SK-N-SH (cell line): ENCODE results near the gene DGUOK. TPM values are rescaled to one million over a fixed set of nuclear protein-coding genes. Genes with fewer than 3 reads are reported as not detected.
"Not testable (repeated sequence)": the region's sequence is repeated elsewhere in the genome, so short reads cannot be mapped to it uniquely, and the experiment has no call there.

Source experiments
- CTCF ChIA-PET: fragments of 300-600, 350-600 bp; formaldehyde crosslinking; extraction: SDS; loops from one replicate; lab custom pipeline; 2021; lab: Yijun Ruan, JAX
- POLR2A ChIA-PET: fragments of 350-600 bp; sonication (Branson Sonifier 250); formaldehyde crosslinking; extraction: SDS; loops from one replicate; lab custom pipeline; 2020; ENCODE audit warnings: antibody characterized with exemption, inconsistent platforms; lab: Yijun Ruan, JAX
- DNase-seq: peaks from one replicate; pipeline ENCODE4 v3.0.0; 2012
- H2AFZ ChIP-seq: fragments of 200-600 bp; sonication (generic); 2 replicates; pipeline ENCODE4 v1.8.1; 2016; ENCODE audit warnings: antibody characterized with exemption, mild to moderate bottlenecking, low read depth
- H3F3A ChIP-seq: fragments of 200-600 bp; sonication (generic); replicated peaks from 2 replicates; pipeline ENCODE3; 2016; ENCODE audit warnings: antibody characterized with exemption, mild to moderate bottlenecking; ENCODE audit not compliant: insufficient read depth
- H3K27ac ChIP-seq, 2 experiments: fragments of 200-500 bp in 1 of 2; fragments of 200-600 bp in 1 of 2; sonication (Bioruptor generic) in 1 of 2; sonication (generic), shearing (Covaris generic) in 1 of 2; 2 replicates each; pipeline versions ENCODE4 v1.5.1 to v1.6.1; 2014 to 2016; ENCODE audit warnings: low read depth in 2 of 2, inconsistent platforms in 1 of 2, low read length in 1 of 2, mild to moderate bottlenecking in 1 of 2, mixed read lengths in 1 of 2
- H3K27me3 ChIP-seq: fragments of 200-600 bp; sonication (generic), shearing (Covaris generic); 2 replicates; pipeline ENCODE4 v1.6.1; 2016; ENCODE audit warnings: mixed run types; ENCODE audit not compliant: insufficient read depth
- H3K36me3 ChIP-seq, 2 experiments: fragments of 200-500 bp in 1 of 2; fragments of 200-600 bp in 1 of 2; sonication (Bioruptor generic) in 1 of 2; sonication (generic) in 1 of 2; replicated peaks in 1 of 2; 2 replicates each; pipeline versions ENCODE3 to v1.5.1; 2014 to 2016; ENCODE audit warnings: low read length in 1 of 2, mild to moderate bottlenecking in 1 of 2; ENCODE audit not compliant: insufficient read depth in 2 of 2, control insufficient read depth in 1 of 2
- H3K4me1 ChIP-seq, 2 experiments: fragments of 200-500 bp in 1 of 2; fragments of 200-600 bp in 1 of 2; sonication (Bioruptor generic) in 1 of 2; sonication (generic), shearing (Covaris generic) in 1 of 2; 2 replicates each; pipeline versions ENCODE4 v1.5.1 to v1.6.1; 2014 to 2016; ENCODE audit warnings: low read depth in 1 of 2, low read length in 1 of 2, mixed run types in 1 of 2; ENCODE audit not compliant: insufficient read depth in 2 of 2, control insufficient read depth in 1 of 2
- H3K4me2 ChIP-seq: fragments of 200-600 bp; sonication (generic), shearing (Covaris generic); 2 replicates; pipeline ENCODE4 v1.6.1; 2017; ENCODE audit warnings: mixed run types
- H3K4me3 ChIP-seq, 2 experiments: fragments of 200-500 bp in 1 of 2; fragments of 200-600 bp in 1 of 2; sonication (Bioruptor generic) in 1 of 2; sonication (generic), shearing (Covaris generic) in 1 of 2; 2 replicates each; pipeline versions ENCODE4 v1.5.1 to v1.8.1; 2014 to 2016; ENCODE audit warnings: low read depth in 2 of 2, inconsistent platforms in 1 of 2, low read length in 1 of 2, mild to moderate bottlenecking in 1 of 2, mixed read lengths in 1 of 2, moderate library complexity in 1 of 2
- H3K79me2 ChIP-seq: fragments of 200-600 bp; sonication (generic); 2 replicates; pipeline ENCODE4 v1.8.1; 2017; ENCODE audit warnings: mild to moderate bottlenecking; ENCODE audit not compliant: insufficient read depth
- H3K9ac ChIP-seq: fragments of 200-600 bp; sonication (generic); 2 replicates; pipeline ENCODE4 v1.6.1; 2017; ENCODE audit warnings: mixed run types
- H3K9me2 ChIP-seq: fragments of 200-600 bp; sonication (generic); 2 replicates; pipeline ENCODE4 v1.6.1; 2017; ENCODE audit warnings: mixed run types
- H3K9me3 ChIP-seq: fragments of 200-600 bp; sonication (generic); 2 replicates; pipeline ENCODE4 v1.6.1; 2017; ENCODE audit warnings: mixed run types, mild to moderate bottlenecking, moderate library complexity
- H4K20me1 ChIP-seq: fragments of 200-600 bp; sonication (generic); 2 replicates; pipeline ENCODE4 v1.6.1; 2017; ENCODE audit warnings: mild to moderate bottlenecking, mixed run types; ENCODE audit not compliant: insufficient read depth
- EP300 ChIP-seq, 2 experiments: IDR thresholded peaks; 2 replicates each; pipeline versions ENCODE4 v1.4.0 to v1.6.1; 2012; ENCODE audit warnings: borderline replicate concordance in 1 of 2, low read depth in 1 of 2, low read length in 1 of 2
- FOXM1 ChIP-seq: IDR thresholded peaks from 2 replicates; pipeline ENCODE4 v1.4.0; 2012; ENCODE audit warnings: low read depth, mild to moderate bottlenecking
- GABPA ChIP-seq: IDR thresholded peaks from 2 replicates; pipeline ENCODE4 v1.4.0; 2012; ENCODE audit warnings: low read depth, mild to moderate bottlenecking
- IRF3 ChIP-seq: fragments of 150-350 bp; IDR thresholded peaks from 2 replicates; pipeline ENCODE4 v1.6.1; 2016; ENCODE audit warnings: mild to moderate bottlenecking, low read depth, low read length
- MEF2A ChIP-seq: IDR thresholded peaks from 2 replicates; pipeline ENCODE4 v1.4.0; 2012; ENCODE audit warnings: low read depth, borderline replicate concordance
- MXI1 ChIP-seq: IDR thresholded peaks from 2 replicates; pipeline ENCODE4 v1.6.1; 2012; ENCODE audit warnings: mild to moderate bottlenecking, low read depth, low read length, improper control_type of control experiment
- NRF1 ChIP-seq: IDR thresholded peaks from 2 replicates; pipeline ENCODE4 v1.6.1; 2012; ENCODE audit warnings: low read depth, mild to moderate bottlenecking, low read length
- RAD21 ChIP-seq: IDR thresholded peaks from 2 replicates; pipeline ENCODE4 v1.6.1; 2012; ENCODE audit warnings: mild to moderate bottlenecking, low read length
- SIN3A ChIP-seq: IDR thresholded peaks from 2 replicates; pipeline ENCODE4 v1.6.1; 2012; ENCODE audit warnings: low read depth, mild to moderate bottlenecking, low read length, moderate library complexity, borderline replicate concordance
- SMC3 ChIP-seq: IDR thresholded peaks from 2 replicates; pipeline ENCODE4 v1.6.1; 2012; ENCODE audit warnings: low read depth, low read length, improper control_type of control experiment
- TAF1 ChIP-seq: IDR thresholded peaks from 2 replicates; pipeline ENCODE4 v1.6.1; 2012; ENCODE audit warnings: low read depth, mild to moderate bottlenecking, low read length, moderate library complexity, borderline replicate concordance
- TCF12 ChIP-seq: IDR thresholded peaks from 2 replicates; pipeline ENCODE4 v1.4.0; 2012
- TEAD4 ChIP-seq: IDR thresholded peaks from 2 replicates; pipeline ENCODE4 v1.4.0; 2012; ENCODE audit warnings: mild to moderate bottlenecking, borderline replicate concordance; ENCODE audit not compliant: insufficient read depth
- YY1 ChIP-seq: IDR thresholded peaks from 2 replicates; pipeline ENCODE4 v1.4.0; 2012; ENCODE audit warnings: low read depth, mild to moderate bottlenecking
- ZBTB33 ChIP-seq: IDR thresholded peaks from 2 replicates; pipeline ENCODE4 v1.4.0; 2012; ENCODE audit warnings: low read depth, borderline replicate concordance
- WGBS: methylation state at CpG from one replicate; pipeline ENCODE4 v1.1.6; 2017; ENCODE audit warnings: low lambda C conversion rate; 5-methylcytosine and 5-hydroxymethylcytosine counted together
- polyA plus RNA-seq, 3 experiments: library from polyadenylated mRNA; depleted of rRNA; stranded (reverse); fragments of >200 nt; gene quantifications; 2 replicates each; pipeline ENCODE4 v1.2.3, GENCODE V29; 2012
- TF ChIP-seq, protein P1 (sequence below): IDR thresholded peaks from 2 replicates; pipeline ENCODE4 v1.4.0; 2012; ENCODE audit warnings: low read depth

DGUOK gene
- polyA plus RNA-seq, 1 of the 3 experiments (the other 2 are of a cell fraction): 122 TPM

DNA sequence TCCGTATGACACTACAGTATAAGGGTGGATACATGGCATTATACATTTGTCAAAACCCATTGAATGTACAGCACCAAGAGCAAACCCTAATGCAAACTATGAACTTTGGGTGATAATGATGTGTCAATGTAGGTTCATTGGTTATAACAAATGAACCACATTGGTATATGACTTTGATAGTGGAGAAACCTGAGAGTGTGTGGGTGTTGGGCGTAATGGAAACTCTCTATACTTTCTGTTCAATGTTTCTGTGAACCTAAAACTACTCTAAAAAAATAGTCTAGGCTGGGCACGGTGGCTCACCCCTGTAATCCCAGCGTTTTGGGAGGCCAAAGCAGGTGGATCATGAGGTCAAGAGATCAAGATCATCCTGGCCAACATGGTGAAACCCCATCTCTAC is 40.3 kb upstream of the DGUOK start:
- Histone ChIP-seq H4K20me1 (no peaks in the 10 kb centered on the region), H3K36me3 (no peaks in the 10 kb centered on the region), H3K4me2 (no peak overlapping the region), H3K9ac (no peak overlapping the region), H3K9me3 (no peaks in the 10 kb centered on the region), H3K27me3 (no peaks in the 10 kb centered on the region; the same call in 1 of the 2 replicates), H3K79me2 (no peaks in the 10 kb centered on the region), H3K27ac (no peak overlapping the region), H3K4me3 (no peak overlapping the region), H2AFZ (no peak overlapping the region), H3K4me1 (no peaks in the 10 kb centered on the region), H3F3A (no peaks in the 10 kb centered on the region), H3K9me2 (no peaks in the 10 kb centered on the region)
- DNase-seq: no peak
- CTCF ChIA-PET: no interaction called here
- no peak for TF ChIP-seq TAF1
- no peak for TF ChIP-seq FOXM1
- TF ChIP-seq SIN3A: no peak
- no peak for TF ChIP-seq IRF3
- no peak for TF ChIP-seq MEF2A
- TF ChIP-seq ZBTB33: no peak
- no peak for TF ChIP-seq MXI1
- TF ChIP-seq YY1: no peak
- TF ChIP-seq RAD21: no peak
- no peak for TF ChIP-seq TEAD4
- no peak for TF ChIP-seq SMC3
- TF ChIP-seq, protein P1, sequence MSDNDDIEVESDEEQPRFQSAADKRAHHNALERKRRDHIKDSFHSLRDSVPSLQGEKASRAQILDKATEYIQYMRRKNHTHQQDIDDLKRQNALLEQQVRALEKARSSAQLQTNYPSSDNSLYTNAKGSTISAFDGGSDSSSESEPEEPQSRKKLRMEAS: no peak
- TF ChIP-seq GABPA: no peak
- no peak for TF ChIP-seq TCF12
- TF ChIP-seq EP300 (IDR thresholded peaks at IDR 0.05; ENCODE audit: borderline replicate concordance in 1 of 2, low read depth in 1 of 2, low read length in 1 of 2): no peak
- no peak for TF ChIP-seq NRF1
- 41% methylated on average over 4 of the region's 4 CpGs for WGBS
- POLR2A ChIA-PET: no interaction called here

DNA sequence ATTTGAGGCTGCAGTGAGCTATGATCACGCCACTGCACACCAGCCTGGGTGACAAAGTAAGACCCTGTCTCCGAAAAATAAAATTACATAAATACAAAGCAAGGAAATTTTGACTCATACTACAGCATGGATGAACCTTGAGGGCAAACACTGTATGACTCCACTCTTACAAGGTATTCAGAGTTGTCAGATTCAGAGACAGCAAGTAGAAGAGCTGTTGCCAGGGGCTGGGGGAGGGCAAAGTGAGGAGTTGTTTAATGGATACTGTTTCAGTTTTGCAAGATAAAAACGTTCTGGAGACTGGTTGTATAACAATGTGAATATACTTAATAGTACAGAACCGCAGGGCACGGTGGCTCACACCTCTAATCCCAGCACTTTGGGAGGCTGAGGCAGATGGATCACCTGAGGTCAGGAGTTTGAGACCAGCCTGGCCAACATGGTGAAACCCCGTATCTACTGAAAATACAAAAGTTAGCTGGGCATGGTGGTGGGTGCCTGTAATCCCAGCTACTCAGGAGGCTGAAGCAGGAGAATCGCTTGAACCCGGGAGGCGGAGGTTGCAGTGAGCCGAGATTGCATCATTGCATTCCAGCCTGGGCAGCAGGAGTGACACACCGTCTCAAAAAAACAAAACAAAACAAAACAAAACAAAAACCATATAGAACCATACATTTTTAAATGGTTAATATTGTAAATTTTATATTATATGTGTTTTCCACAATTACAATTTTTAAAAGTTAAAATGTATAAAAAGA is 38.9 kb upstream of the DGUOK start:
- H3K4me1 ChIP-seq, POLR2A ChIA-PET, H4K20me1 ChIP-seq, H3K9me2 ChIP-seq, H3K27ac ChIP-seq, H2AFZ ChIP-seq, H3K36me3 ChIP-seq, CTCF ChIA-PET, H3F3A ChIP-seq, H3K79me2 ChIP-seq, H3K9me3 ChIP-seq, H3K27me3 ChIP-seq, H3K9ac ChIP-seq, DNase-seq, H3K4me3 ChIP-seq, H3K4me2 ChIP-seq: not testable (repeated sequence)
- WGBS: 79% methylated on average over 11 of the region's 11 CpGs
